Measurements from ENCODE around the gene LZTR1.

Gene LZTR1

DNA sequence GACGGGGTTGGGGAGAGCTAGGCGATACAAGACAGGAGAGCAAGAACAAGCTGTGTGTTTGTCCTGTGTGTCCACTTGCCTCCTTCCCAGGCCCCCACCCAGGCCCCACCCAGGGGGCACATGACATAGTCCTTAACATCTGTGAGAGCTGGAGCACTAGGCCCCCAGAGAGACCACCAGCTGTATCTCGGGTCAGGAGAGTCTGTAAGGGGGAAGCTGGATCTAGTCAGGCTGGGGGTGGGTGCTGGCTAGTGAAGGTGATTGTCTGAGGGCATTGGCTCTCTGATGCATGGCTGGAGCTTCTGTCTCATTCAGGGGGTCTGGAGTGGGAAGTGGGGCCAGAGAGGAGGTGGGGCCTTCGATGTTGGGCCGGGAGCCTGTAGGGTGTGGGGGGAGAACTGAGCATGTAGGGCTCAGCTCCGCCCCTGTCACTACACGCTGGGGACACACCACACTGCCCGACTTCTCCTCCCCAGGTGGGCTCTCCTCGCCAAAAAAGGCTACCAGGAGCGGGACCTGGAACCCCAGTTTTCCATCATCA, 33.4 kb downstream of the LZTR1 start:
- Histone ChIP-seq H3K4me3 (ENCODE audit: low read depth in 1 of 2, low read length in 2 of 2) (no peak overlapping the region), H3K79me2 (ENCODE audit: insufficient read depth, low read length) (no peaks in the 10 kb centered on the region), H2AFZ (ENCODE audit: low read depth, low read length) (no peak overlapping the region), H3K27me3 (ENCODE audit: insufficient read depth, low read length, poor library complexity) (peaks cover 9% of the 10 kb centered on the region), H3K9me3 (ENCODE audit: insufficient read depth, low read length, severe bottlenecking) (no peaks in the 10 kb centered on the region), H3K4me2 (ENCODE audit: insufficient read depth, low read length) (no peak overlapping the region), H4K20me1 (ENCODE audit: insufficient read depth, low read length) (peaks cover 4% of the 10 kb centered on the region; the same call in 1 of the 2 replicates), H3K4me1 (ENCODE audit: insufficient read depth, low read length) (peaks cover 15% of the 10 kb centered on the region), H3K9ac (ENCODE audit: low read depth, low read length) (no peak overlapping the region), H3K27ac (ENCODE audit: low read length) (no peak overlapping the region), H3K36me3 (ENCODE audit: insufficient read depth, low read length) (no peaks in the 10 kb centered on the region)
- ATAC-seq (ENCODE audit: insufficient read depth, low read depth) (no peak), DNase-seq (no peak)
- TF ChIP-seq, protein P1, sequence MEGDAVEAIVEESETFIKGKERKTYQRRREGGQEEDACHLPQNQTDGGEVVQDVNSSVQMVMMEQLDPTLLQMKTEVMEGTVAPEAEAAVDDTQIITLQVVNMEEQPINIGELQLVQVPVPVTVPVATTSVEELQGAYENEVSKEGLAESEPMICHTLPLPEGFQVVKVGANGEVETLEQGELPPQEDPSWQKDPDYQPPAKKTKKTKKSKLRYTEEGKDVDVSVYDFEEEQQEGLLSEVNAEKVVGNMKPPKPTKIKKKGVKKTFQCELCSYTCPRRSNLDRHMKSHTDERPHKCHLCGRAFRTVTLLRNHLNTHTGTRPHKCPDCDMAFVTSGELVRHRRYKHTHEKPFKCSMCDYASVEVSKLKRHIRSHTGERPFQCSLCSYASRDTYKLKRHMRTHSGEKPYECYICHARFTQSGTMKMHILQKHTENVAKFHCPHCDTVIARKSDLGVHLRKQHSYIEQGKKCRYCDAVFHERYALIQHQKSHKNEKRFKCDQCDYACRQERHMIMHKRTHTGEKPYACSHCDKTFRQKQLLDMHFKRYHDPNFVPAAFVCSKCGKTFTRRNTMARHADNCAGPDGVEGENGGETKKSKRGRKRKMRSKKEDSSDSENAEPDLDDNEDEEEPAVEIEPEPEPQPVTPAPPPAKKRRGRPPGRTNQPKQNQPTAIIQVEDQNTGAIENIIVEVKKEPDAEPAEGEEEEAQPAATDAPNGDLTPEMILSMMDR (IDR thresholded peaks at IDR 0.05; ENCODE audit: borderline replicate concordance, extremely low read depth, low read length, poor library complexity, severe bottlenecking), result no peak
- no peak for TF ChIP-seq EZH2 (IDR thresholded peaks at IDR 0.05; ENCODE audit: borderline replicate concordance, low read depth, low read length, severe bottlenecking)

DNA sequence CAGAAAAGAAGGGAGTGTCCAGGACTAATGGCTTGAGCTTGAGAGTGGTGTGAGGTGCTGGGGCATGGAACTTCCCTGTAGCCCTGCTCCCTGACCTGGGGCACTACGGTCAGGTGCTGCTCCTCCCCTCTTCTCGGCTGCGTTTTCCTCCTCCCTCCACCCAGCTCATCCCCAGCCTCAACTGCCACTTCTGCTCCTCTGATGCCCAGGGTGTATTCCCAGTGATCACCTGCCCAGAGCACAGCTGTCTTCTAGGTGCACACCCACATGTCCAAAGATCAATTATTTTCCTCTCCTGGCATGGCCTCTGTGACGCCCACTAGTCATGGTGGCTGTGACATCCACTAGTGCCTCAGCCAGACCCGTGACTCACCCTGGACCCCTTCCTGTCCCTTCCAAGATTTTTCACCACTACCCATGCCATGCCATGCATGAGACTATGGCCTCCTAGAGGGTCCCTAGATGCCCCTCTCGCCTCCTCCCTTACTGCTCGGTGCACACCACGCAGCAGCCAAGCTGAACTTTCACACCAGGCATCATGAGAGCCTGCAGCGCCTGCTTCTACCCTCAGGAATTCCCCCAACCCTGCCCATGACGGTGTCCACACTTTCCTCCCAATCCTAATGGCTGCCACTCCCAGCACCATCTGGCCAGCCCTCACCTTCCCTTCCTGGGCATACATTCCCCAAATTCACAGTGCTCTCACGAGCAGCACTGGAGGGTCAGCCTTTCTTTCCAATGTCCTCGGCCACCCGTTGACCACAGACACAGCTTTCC, 34.7 kb downstream of the LZTR1 start:
- Histone ChIP-seq H3K9ac (ENCODE audit: low read depth, low read length) (no peak overlapping the region), H3K36me3 (ENCODE audit: insufficient read depth, low read length) (no peaks in the 10 kb centered on the region), H3K79me2 (ENCODE audit: insufficient read depth, low read length) (no peaks in the 10 kb centered on the region), H3K4me1 (ENCODE audit: insufficient read depth, low read length) (peaks cover 15% of the 10 kb centered on the region), H4K20me1 (ENCODE audit: insufficient read depth, low read length) (peaks cover 4% of the 10 kb centered on the region; the same call in 1 of the 2 replicates), H3K27me3 (ENCODE audit: insufficient read depth, low read length, poor library complexity) (peaks cover 9% of the 10 kb centered on the region), H2AFZ (ENCODE audit: low read depth, low read length) (no peak overlapping the region), H3K9me3 (ENCODE audit: insufficient read depth, low read length, severe bottlenecking) (no peaks in the 10 kb centered on the region), H3K4me2 (ENCODE audit: insufficient read depth, low read length) (no peak overlapping the region), H3K27ac (ENCODE audit: low read length) (no peak overlapping the region), H3K4me3 (ENCODE audit: low read depth in 1 of 2, low read length in 2 of 2) (no peak overlapping the region)
- no peak for DNase-seq
- no peak for ATAC-seq (ENCODE audit: insufficient read depth, low read depth)
- TF ChIP-seq, protein P1 (IDR thresholded peaks at IDR 0.05; ENCODE audit: borderline replicate concordance, extremely low read depth, low read length, poor library complexity, severe bottlenecking), result no peak
- TF ChIP-seq EZH2 (IDR thresholded peaks at IDR 0.05; ENCODE audit: borderline replicate concordance, low read depth, low read length, severe bottlenecking), result no peak

DNA sequence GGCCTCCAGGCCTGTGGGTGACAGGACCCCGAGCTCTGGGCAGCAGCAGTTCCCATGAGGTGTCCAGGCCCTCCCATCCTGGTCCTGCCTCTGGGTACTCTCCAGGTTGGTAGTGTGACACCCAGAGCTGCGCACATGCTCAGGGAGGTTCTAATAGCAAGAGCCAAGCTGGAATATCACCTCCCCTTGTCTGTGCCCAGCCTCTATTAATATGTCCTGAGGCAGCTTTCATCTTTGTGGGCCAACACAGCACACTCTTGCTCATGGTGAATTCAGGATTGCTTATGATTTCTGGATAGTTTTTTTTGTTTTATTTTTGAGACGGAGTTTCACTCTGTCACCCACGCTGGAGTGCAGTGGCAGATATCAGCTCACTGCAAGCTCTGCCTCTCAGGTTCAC, 36.2 kb downstream of the LZTR1 start:
- no peaks in the 10 kb centered on the region for H3K36me3 ChIP-seq (ENCODE audit: insufficient read depth, low read length)
- no peak overlapping the region for H2AFZ ChIP-seq (ENCODE audit: low read depth, low read length)
- H3K4me2 ChIP-seq (ENCODE audit: insufficient read depth, low read length), result no peak overlapping the region
- DNase-seq (no peak), ATAC-seq (ENCODE audit: insufficient read depth, low read depth) (no peak)
- no peak overlapping the region for H3K4me3 ChIP-seq (ENCODE audit: low read depth in 1 of 2, low read length in 2 of 2)
- peaks cover 4% of the 10 kb centered on the region; the same call in 1 of the 2 replicates for H4K20me1 ChIP-seq (ENCODE audit: insufficient read depth, low read length)
- H3K4me1 ChIP-seq (ENCODE audit: insufficient read depth, low read length), result peaks cover 15% of the 10 kb centered on the region
- H3K79me2 ChIP-seq (ENCODE audit: insufficient read depth, low read length), result no peaks in the 10 kb centered on the region
- no peaks in the 10 kb centered on the region for H3K9me3 ChIP-seq (ENCODE audit: insufficient read depth, low read length, severe bottlenecking)
- H3K27me3 ChIP-seq (ENCODE audit: insufficient read depth, low read length, poor library complexity), result peaks cover 9% of the 10 kb centered on the region
- H3K27ac ChIP-seq (ENCODE audit: low read length), result no peak overlapping the region
- TF ChIP-seq, protein P1 (IDR thresholded peaks at IDR 0.05; ENCODE audit: borderline replicate concordance, extremely low read depth, low read length, poor library complexity, severe bottlenecking), result no peak
- H3K9ac ChIP-seq (ENCODE audit: low read depth, low read length), result no peak overlapping the region

Measured in DND-41 (cell line).